Skeletal muscle satellite cell (primary cell): ENCODE data around the gene CRTC1.
"Not testable (repeated sequence)": the region's sequence is repeated elsewhere in the genome, so short reads cannot be mapped to it uniquely, and the experiment has no call there.

Experiments used
- H3K27me3 ChIP-seq: 2 replicates; pipeline ENCODE4 v1.7.0; 2013; ENCODE audit warnings: low read length; ENCODE audit not compliant: control insufficient read depth, insufficient read depth
- H3K36me3 ChIP-seq: 2 replicates; pipeline ENCODE4 v1.7.0; 2013; ENCODE audit warnings: mild to moderate bottlenecking, control low read depth, low read length; ENCODE audit not compliant: insufficient read depth
- H3K4me1 ChIP-seq: 2 replicates; pipeline ENCODE4 v1.7.0; 2013; ENCODE audit warnings: low read length; ENCODE audit not compliant: control insufficient read depth, insufficient read depth
- H3K4me2 ChIP-seq: 2 replicates; pipeline ENCODE4 v1.7.0; 2013; ENCODE audit warnings: mild to moderate bottlenecking, low read length
- H3K4me3 ChIP-seq: 2 replicates; pipeline ENCODE4 v1.7.0; 2013; ENCODE audit warnings: low read length
- H3K9ac ChIP-seq: 2 replicates; pipeline ENCODE4 v1.7.0; 2013; ENCODE audit warnings: mild to moderate bottlenecking, low read depth, low read length, moderate library complexity
- H3K9me3 ChIP-seq: replicated peaks from 2 replicates; pipeline ENCODE4 v1.7.0; 2013; ENCODE audit warnings: mild to moderate bottlenecking, control low read depth, low read length

The CRTC1 gene

DNA sequence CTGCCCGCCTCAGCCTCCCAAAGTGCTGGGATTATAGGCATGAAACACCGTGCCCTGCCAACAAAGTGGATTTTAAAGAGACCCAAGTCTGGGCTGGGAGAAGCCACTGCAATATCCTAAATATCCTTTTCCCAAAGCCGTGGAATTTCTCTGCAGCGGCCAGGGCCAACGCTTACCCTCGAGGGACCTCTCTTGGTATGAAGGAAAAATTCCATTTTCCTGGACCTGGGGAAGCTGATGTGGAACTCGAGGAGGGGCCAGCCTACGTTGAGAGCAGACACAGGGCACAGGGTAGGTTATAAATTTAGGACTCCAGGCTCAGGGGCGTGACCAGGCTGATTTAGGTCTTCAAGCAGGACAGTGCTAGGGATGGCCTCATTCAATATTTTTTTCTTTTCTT is 130.6 kb downstream of the CRTC1 start:
- Histone ChIP-seq H3K36me3 (no peaks in the 10 kb centered on the region), H3K9me3 (no peaks in the 10 kb centered on the region), H3K27me3 (peaks cover 9% of the 10 kb centered on the region), H3K4me2 (no peak overlapping the region), H3K4me3 (no peak overlapping the region), H3K9ac (no peak overlapping the region), H3K4me1 (peaks cover 7% of the 10 kb centered on the region)

DNA sequence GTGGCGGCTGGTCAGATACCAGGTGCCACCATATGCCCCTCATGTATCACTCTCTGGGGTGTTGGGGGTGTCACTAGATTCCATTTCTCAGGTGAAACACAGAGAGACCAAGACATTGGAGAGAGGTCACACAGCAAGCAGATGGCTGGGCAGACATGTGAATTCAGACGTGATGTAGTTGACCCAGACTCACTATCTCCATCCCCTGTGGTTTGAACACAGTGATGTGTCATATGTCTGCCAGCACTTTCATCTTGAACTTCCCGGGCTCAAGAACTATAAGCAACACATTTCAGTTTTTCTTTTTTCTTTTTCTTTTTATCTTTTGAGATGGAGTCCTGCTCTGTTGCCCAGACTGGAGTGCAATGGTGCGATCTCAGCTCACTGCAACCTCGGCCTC is 132.2 kb downstream of the CRTC1 start:
- Histone ChIP-seq H3K9me3 (no peaks in the 10 kb centered on the region), H3K4me3 (no peak overlapping the region), H3K27me3 (peaks cover 9% of the 10 kb centered on the region), H3K36me3 (no peaks in the 10 kb centered on the region), H3K9ac (no peak overlapping the region), H3K4me1 (no peaks in the 10 kb centered on the region), H3K4me2 (no peak overlapping the region)

DNA sequence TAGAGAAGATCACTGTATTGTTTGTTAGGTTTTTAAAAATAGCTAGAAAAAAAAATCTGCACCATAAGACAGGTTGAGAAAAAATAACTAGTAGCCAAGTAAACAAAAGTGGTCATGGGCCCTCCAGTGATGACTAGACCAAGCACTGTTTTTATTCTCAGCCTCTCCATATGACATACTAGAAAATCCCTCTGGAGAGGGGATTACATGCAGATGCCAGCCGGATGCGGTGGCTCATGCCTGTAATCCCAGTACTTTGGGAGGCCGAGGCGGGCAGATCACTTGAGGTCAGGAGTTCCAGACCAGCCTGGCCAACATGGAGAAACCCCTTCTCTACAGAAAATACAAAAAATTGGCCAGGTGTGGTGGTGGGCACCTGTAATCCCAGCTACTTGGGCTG is 133.2 kb downstream of the CRTC1 start:
- H3K4me2 ChIP-seq, H3K27me3 ChIP-seq, H3K9ac ChIP-seq, H3K36me3 ChIP-seq, H3K9me3 ChIP-seq, H3K4me1 ChIP-seq, H3K4me3 ChIP-seq: not testable (repeated sequence)

DNA sequence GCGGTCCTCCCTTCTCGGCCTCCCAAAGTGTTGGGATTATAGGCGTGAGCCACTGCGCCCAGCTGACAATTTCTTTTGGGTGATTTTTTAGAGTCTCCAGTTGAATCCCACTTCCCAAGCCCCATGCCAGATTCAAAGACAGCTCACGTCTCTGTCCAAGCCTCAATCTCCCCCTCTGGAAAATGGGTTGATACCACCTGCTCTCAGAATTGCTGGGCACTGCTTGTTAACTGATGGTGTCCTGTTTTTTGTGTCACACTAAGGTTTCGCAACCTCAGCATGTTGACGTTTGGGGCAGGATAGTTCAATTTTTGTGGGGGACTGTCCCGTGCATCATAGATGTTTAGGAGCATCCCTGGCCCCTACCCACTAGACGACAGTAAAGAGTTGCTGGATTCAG is 134.1 kb downstream of the CRTC1 start:
- Histone ChIP-seq H3K27me3 (peaks cover 13% of the 10 kb centered on the region), H3K4me3 (no peak overlapping the region), H3K4me1 (no peaks in the 10 kb centered on the region), H3K9ac (no peak overlapping the region), H3K4me2 (no peak overlapping the region), H3K9me3 (no peaks in the 10 kb centered on the region), H3K36me3 (no peaks in the 10 kb centered on the region)

DNA sequence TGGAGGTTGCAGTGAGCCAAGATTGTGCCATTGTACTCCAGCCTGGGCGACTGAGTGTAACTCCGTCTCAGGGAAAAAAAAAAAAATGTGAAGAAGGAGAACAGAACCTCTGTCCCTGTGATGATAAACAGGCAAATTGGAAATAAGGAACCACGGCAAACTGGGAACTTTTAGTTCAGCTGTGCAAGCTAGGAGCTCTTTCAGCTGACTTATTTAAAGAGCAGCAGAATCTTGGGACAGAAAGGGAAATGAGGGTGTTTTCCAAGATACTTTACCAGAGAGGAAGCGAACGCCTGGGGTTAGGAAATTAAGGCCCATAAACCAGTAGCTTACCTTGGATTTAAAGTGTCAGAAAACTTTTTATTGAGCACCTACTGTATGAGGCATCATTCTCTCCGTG is 145.3 kb downstream of the CRTC1 start:
- no peak overlapping the region for H3K9ac ChIP-seq
- no peaks in the 10 kb centered on the region for H3K27me3 ChIP-seq
- no peak overlapping the region for H3K4me3 ChIP-seq
- H3K4me1 ChIP-seq, result peaks cover 3% of the 10 kb centered on the region
- H3K36me3 ChIP-seq, result peaks cover 3% of the 10 kb centered on the region
- H3K4me2 ChIP-seq, result no peak overlapping the region
- peaks cover 6% of the 10 kb centered on the region for H3K9me3 ChIP-seq

DNA sequence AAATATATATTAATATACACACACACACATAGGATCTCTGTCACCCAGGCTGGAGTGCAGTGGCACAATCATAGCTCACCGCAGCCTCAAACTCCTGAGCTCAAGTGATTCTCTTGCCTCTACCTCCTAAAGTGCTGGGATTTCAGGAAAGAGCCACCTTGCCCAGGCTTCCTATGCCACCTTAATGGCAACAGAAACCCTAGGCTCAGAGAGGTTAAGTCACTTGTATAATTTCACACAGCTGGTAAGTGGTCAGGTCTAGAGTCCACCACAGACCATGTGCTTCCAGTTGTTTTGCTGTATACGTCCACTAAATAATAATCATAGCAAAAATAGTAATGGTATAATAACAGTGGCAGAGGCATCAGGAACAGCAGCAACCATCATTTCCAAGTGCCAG is 147.0 kb downstream of the CRTC1 start:
- no peak overlapping the region for H3K4me2 ChIP-seq
- H3K36me3 ChIP-seq, result peaks cover 13% of the 10 kb centered on the region
- no peaks in the 10 kb centered on the region for H3K27me3 ChIP-seq
- no peak overlapping the region for H3K9ac ChIP-seq
- no peak overlapping the region for H3K4me3 ChIP-seq
- H3K4me1 ChIP-seq, result peaks cover 16% of the 10 kb centered on the region
- peaks cover 6% of the 10 kb centered on the region for H3K9me3 ChIP-seq

DNA sequence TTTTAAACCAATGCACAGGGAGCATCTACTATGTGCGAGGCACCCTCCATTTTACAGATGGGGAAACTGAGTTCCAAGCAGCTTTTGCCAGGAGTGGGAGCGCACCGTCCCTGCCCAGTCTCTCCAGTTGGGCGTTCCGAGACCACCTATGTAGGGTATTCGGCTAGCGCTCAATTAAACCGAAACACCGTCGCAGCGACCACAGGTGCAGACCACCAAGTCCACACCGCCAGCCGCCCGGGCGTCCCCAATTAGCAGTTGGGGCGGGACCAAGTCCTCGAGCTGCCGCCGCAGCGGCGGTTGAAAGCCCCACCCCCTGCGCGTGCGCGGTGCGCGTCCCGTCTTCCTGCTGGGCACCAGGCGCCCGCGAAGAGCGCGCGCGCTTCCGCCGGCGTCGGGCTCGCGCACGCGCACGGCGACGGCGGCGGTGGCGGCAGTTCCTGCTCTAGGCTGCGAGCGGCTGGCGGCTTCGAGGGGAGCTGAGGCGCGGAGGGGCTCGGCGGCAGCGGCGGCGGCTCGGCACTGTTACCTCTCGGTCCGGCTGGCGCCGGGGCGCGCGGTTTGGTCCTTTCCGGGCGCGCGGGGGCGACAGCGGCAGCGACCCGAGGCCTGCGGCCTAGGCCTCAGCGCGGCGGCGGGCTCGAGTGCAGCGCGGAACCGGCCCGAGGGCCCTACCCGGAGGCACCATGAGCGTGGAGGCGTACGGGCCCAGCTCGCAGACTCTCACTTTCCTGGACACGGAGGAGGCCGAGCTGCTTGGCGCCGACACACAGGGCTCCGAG is 148.2 kb downstream of the CRTC1 start, which contains the start of gene UPF1:
Gene UPF1, plus strand, starts transcription at position 436 of the 782 bp plus-strand sequence. Its CDS starts 251 bp downstream, at position 687.
- Histone ChIP-seq H3K4me2 (peak within 1 kb of the TSS; percentile 95), H3K27me3 (no peaks in the 10 kb centered on the region), H3K9me3 (peaks cover 6% of the 10 kb centered on the region), H3K4me3 (peak within 1 kb of the TSS; percentile 83), H3K36me3 (peaks cover 23% of the 10 kb centered on the region), H3K4me1 (peaks cover 20% of the 10 kb centered on the region), H3K9ac (peak within 1 kb of the TSS; percentile 83)
